ENCODE results near the gene DMRT1.

Gene DMRT1

DNA sequence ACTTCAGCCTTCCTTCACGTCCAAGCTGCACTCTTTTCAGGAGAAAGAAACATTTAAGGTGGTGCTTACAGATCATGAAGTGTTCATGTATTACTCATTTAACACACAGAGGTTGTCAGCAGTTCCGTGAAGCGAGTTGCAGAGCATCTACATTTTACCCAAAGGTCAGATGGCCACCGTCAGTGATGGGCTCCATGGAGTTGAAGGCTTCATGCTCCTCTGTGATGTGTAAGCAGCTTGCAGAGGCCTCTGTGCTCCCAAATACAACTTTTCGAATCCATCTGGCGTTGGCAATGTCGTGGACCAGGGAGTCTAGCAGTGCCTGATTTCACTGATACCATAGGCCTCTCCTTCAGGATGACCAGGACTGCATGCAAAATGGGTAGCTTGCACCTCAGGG, 81.2 kb downstream of the DMRT1 start:
- no peak for DNase-seq (ENCODE audit: low read depth)

- no peak for DNase-seq (ENCODE audit: low read depth)
Measured at GRCh38 chr9:926976-927375, 85.5 kb downstream of the DMRT1 start.

GRCh38 chr9:928363-929042, 87.0 kb downstream of the DMRT1 start:
- no peak for DNase-seq (ENCODE audit: low read depth)

DNA sequence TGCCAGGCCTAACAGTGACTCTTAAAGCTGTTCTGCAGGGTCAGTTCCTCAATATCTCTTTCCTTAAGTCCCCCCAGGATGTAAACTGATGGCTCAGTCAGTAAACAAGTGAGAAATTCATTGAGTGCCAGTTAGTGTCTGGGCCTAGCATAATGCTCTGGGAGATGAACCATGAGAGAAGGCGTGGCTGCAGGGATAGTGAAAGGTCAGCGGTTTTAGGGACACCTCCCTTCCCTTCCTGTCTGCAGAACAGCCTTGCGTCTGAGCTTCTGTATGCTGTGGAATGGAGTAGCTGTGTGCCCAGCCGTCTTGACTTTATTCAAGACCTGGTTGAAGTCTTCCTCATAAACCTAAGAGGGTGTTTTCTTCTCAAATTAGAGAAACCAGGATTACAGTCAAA, 88.2 kb downstream of the DMRT1 start:
- no peak for DNase-seq (ENCODE audit: low read depth)

- DNase-seq (ENCODE audit: low read depth) = no peak
Measured at GRCh38 chr9:933356-933755, 91.9 kb downstream of the DMRT1 start.

DNA sequence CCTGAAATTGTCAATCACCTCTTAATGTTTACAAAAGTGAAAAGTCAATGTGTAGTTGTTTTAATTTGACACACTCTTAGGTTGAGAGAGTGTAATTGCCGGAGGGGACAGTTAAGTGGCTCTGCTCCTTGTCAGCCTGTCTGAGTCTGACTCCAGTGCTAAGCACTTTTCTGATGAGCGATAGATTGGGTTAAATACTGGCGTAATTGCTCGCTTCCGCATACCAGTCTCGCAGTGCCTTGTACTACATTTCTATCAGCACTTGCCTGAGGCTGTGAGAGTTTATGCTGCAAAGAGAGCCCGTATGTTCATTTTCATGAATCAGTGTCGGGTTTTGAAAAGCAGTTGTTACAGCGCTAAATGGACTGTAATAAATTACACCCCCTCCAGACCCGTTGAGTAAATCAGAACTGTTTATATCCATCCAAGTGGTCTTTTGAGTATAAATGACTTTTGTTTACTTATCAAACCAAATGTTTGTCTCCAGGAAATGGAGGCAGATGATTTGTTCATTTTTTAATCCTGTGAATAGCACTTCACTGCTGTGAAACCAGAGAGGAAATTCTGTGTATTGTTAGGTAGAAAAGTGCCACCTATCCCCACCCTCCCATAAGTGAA, 94.0 kb downstream of the DMRT1 start:
- no peak for DNase-seq (ENCODE audit: low read depth)

- no peak for DNase-seq (ENCODE audit: low read depth)
Measured at GRCh38 chr9:942805-943580, 101.5 kb downstream of the DMRT1 start.

DNA sequence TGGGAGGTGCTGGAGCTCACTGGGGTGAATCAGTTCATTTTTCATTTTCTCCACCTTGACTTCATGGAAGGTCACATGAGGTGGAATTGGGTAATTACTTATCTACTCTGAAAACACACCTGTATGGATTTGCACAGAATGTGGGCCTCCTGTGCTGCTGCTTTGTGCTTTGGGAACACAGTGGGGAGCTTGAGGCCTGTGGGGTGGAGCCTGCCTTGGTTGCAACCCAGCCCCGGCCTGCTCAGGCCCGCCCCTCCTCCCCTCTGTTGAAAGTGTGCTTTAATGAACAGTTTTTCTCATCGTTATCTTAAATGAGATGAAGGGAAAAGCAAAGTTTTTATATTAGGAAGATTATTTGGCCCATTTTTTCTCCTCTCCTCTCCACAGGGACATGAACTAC, 106.5 kb downstream of the DMRT1 start:
- DNase-seq (ENCODE audit: low read depth) = no peak

GRCh38 chr9:948497-948896, 107.0 kb downstream of the DMRT1 start:
- no peak for DNase-seq (ENCODE audit: low read depth)

- DNase-seq (ENCODE audit: low read depth) = no peak
Measured at GRCh38 chr9:950139-950538, 108.6 kb downstream of the DMRT1 start.

- DNase-seq (ENCODE audit: low read depth) = no peak
Measured at GRCh38 chr9:952546-952945, 111.0 kb downstream of the DMRT1 start.

DNA sequence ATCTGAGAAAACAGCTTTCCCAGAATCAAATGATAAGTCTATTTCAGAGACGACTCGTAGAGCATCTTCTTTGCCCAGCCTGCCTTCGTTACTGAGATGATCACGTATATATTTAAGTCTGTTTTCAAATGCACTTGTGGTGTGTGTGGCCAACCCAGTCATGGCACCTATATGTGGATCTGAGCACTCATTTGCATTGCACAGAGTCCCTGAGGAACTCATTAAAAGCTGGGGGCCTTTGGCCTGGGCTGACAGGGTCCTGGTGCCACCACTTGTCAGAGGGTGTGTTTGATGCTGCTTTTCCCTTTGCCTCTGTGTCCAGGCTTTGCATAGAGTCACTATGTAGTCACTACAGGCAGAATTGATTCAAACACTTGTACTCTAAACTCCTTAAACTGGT, 117.6 kb downstream of the DMRT1 start:
- DNase-seq (ENCODE audit: low read depth) = no peak

DNA sequence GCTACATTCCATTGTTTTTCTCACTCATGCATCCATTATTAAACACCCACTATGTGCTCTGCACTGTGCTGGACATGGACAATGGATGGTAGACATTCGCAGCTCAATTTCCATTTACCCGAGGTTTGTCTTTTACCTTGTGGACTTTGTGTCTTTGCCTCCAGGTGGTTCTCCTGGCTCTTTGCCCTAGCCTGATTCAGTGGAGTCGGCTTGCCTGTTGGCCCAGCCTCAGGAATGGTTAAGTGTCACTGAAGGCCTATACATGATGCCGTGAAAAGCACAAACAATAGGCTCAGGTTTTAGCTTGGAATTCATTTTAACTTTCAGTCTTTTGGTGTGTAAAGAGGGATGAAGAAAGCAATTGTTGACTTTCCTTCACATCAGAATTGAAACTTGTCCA, 118.4 kb downstream of the DMRT1 start:
- DNase-seq (ENCODE audit: low read depth) = no peak

GRCh38 chr9:962023-962422, 120.5 kb downstream of the DMRT1 start:
- DNase-seq (ENCODE audit: low read depth) = no peak

- DNase-seq (ENCODE audit: low read depth) = no peak
Measured at GRCh38 chr9:965497-965896, 124.0 kb downstream of the DMRT1 start.

DNA sequence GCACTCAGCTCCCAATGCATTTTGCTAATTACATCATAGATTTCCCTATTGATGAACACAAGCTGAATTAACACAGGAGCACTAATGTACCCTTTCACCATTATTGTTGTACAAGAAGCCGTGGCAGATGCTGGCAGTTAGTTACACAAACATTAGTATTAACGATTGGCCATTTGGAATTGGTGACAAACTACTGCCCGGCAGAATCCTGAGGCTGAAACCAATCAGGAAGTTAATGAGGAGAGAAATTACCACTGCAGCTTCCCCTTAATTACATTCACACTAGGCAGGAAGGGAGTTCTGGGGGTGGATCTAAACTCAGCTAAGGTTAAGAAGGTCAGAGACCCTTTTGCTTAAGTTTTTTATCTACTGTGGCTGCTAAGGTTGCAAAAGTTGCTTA, 125.4 kb downstream of the DMRT1 start:
- no peak for DNase-seq (ENCODE audit: low read depth)

- DNase-seq (ENCODE audit: low read depth) = no peak
Measured at GRCh38 chr9:967436-967835, 125.9 kb downstream of the DMRT1 start.

DNA sequence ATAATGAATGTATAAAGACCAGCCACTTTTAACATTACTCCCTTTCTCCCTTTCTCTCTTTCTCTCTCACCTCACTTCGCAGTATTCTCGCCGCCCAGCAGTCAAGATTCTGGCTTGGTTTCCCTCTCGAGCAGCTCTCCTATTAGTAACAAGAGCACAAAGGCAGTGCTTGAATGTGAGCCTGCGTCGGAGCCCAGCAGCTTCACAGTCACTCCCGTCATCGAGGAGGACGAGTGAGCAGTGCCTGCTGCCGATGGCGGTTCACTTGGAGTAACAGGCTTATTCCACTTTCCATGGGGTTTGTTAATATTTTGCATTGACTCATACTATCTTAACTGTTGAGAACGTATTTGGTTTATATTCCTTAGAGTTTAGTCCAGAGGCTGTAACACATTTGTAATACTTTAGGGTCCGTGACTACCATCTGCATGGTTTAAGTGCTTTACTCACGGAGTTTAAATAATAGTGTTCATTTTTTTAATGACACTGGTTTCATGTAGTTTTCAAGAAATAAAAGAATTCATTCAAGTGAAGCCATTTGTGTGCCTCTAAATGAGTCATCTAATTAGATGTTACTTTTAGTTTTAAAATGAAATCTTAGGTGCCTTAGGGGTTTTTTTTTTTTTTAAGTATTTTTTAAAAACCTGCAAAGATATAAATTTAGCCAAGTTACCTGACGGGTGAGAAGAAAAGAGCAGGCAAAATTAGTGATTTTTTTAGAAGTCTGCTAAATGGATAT, 126.6 kb downstream of the DMRT1 start:
- no peak for DNase-seq (ENCODE audit: low read depth)

DNA sequence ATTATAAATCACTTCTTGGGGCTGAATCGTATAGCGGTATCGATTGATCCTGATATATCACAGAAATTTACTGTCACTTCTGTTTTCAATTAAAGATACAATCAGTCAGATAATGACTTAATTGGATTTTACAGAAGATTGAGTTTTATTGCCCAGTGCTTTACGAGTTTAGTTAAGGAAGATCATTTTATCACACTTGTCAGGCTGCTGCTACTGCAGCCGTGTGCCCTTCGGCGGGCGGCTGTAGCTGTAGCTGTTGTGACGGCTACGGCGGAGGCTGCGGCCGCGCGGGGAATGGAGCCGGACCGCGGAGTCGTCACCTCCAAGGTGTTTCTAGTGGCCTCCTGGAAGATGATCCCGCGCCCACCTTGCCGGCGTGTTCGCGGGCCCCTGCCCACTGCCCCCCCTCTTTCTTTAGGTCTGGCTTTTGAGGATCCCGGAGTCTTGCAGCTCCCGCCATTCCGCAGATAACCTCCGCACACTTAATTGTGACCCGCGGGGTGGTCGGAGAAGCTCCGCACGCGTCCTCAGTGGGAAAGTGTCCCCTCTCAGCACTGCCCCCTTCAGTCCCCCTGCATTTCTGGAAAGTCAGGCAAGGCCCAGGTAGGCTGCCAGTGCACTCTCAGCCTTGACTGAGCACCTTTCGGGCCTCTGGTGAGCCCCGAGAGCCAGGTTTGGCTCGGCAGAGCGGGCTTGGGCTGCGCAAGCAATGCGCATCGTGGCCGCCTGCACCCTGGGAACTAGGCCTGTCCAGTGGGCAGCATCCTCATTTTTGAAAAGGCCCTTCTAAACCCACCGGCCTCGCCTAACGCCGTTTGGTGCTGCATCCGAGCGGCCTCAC, 128.0 kb downstream of the DMRT1 start:
- no peak for DNase-seq (ENCODE audit: low read depth)

GRCh38 chr9:970151-970996, 128.9 kb downstream of the DMRT1 start:
- no peak for DNase-seq (ENCODE audit: low read depth)
